Astrocyte of the cerebellum (primary cell): ENCODE results near the gene MFSD6.

ENCODE experiments used
- DNase-seq: peaks from one replicate; pipeline ENCODE4 v3.0.0-alpha.2; 2011; ENCODE audit warnings: low read depth
- H3K4me3 ChIP-seq: 2 replicates; pipeline ENCODE4 v1.5.1; 2011; ENCODE audit warnings: mild to moderate bottlenecking, low read depth, low read length, moderate library complexity
- in situ Hi-C: cut with HindIII; loops from 2 replicates; pipeline ENCODE4 v1.10.0; 2017; ENCODE audit warnings: low sequenced_read_pairs
- TF ChIP-seq, protein P1 (sequence below): IDR thresholded peaks from 2 replicates; pipeline ENCODE4 v1.5.1; 2012; ENCODE audit warnings: low read length, low read depth, moderate library complexity, mild to moderate bottlenecking; ENCODE audit errors: missing control alignments

Gene MFSD6

DNA sequence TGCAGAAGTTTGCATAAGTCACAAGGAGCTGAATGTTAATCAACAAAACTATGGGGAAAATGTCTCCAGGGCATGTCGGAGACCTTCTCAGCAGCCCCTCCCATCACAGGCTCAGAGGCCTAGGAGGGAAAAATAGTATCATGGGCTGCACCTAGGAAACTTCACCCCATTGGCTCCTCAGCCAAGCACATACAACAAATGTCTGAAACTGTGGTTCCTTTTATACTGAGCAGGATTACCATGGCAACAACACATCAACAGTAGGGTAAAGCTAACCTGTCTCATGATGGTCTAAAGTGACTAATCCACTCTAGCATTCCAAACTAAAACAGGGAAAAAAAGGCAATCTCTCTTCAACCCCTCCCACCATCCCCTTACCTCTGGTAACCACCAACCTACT lies 129.6 kb downstream of the MFSD6 start:
- no peak overlapping the region for H3K4me3 ChIP-seq
- TF ChIP-seq, protein P1, sequence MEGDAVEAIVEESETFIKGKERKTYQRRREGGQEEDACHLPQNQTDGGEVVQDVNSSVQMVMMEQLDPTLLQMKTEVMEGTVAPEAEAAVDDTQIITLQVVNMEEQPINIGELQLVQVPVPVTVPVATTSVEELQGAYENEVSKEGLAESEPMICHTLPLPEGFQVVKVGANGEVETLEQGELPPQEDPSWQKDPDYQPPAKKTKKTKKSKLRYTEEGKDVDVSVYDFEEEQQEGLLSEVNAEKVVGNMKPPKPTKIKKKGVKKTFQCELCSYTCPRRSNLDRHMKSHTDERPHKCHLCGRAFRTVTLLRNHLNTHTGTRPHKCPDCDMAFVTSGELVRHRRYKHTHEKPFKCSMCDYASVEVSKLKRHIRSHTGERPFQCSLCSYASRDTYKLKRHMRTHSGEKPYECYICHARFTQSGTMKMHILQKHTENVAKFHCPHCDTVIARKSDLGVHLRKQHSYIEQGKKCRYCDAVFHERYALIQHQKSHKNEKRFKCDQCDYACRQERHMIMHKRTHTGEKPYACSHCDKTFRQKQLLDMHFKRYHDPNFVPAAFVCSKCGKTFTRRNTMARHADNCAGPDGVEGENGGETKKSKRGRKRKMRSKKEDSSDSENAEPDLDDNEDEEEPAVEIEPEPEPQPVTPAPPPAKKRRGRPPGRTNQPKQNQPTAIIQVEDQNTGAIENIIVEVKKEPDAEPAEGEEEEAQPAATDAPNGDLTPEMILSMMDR, result no peak
- no peak for DNase-seq
- in situ Hi-C loops, result no loop called here

DNA sequence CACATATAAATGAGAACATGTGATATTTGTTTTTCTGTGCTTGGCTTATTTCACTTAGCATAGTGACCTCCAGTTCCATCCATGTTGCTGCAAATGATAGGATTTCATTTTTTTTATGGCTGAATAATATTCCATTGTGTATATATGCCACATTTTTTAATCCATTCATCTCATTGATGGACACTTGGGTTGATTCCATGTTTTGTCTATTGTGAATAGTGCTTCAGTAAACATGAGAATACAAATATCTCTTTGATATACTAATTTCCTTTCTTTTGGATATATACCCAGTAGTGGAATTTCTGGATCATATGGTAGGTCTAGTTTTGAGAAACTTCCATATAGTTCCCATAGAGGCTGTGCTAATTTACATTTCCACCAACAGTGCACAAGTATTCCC lies 130.0 kb downstream of the MFSD6 start:
- no peak for DNase-seq
- in situ Hi-C loops, result no loop called here
- H3K4me3 ChIP-seq, result no peak overlapping the region
- TF ChIP-seq, protein P1, result no peak

DNA sequence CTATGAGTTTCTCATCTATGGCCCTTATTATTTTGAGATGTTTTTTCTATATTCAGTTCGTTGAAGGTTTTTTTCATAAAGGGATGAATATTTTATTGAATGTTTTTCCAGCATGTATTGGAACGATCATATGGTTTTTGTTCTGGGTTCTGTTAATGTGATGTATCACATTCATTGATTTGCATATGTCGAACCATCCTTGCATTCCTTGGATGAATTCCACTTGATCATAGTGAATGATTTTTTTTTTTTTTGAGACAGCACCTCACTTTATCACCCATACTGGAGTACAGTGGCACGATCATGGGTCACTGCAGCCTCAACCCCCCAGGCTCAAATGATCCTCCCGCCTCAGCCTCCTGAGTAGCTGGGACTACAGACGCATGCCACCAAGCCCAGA lies 131.9 kb downstream of the MFSD6 start:
- TF ChIP-seq, protein P1, result no peak
- in situ Hi-C loops, result no loop called here
- H3K4me3 ChIP-seq, result no peak overlapping the region
- DNase-seq, result no peak

DNA sequence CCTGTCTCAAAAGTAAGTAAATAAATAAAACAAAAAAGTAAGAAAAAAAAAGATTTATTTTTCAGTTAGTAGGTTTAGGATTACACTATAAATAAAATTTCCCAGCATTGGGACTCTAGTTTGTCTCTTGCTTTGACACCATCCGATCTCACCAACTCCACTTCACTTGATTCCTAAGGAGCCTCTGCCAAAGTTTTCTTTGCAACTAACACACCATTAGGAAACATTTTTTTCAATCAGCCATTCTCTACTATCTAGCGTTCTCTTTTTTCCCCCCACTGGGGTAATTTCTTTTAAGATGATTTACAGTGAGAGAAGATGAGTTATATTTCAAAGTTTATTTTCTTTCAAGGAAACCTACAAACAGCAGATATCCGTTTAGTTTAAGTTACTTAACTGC lies 136.9 kb downstream of the MFSD6 start:
- TF ChIP-seq, protein P1, result no peak
- DNase-seq, result no peak
- in situ Hi-C loops, result no loop called here
- H3K4me3 ChIP-seq, result no peak overlapping the region

DNA sequence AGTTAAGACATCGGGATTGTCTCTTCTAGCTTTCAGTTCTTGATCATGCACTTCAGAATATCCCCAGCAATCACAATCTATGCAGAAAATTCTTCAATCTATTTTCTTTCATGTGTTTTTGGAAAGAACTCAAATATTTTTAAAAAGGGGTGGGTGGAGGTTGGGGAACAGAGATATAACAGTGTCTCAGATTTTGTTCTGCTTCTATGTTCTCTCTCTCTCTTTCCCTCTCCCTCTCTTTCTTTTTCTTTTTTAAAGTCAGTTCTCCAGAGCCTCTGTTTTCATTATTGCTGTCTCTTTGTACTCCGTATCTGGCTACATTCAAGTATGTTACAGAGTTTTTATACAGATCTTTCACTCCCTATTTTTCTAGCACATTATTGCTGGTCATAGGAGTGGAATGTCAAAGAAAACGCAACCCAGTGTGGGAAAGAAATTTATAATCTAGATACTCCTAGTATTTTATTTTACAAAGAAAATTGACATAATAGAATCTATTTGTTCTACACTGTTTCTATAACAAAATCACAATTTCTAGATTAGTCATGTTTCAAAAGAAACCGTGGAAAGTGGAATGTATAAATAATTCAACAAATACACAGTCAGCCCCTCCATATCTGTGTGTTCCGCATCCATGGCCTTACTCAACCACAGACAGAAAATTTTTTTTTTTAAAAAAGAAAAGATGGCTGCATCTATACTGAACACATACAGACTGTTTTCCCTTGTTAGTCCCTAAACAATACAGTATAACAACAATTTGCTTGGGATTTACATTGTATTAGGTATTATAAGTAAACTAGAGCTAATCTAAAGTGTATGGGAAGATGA lies 137.6 kb downstream of the MFSD6 start:
- no peak overlapping the region for H3K4me3 ChIP-seq
- in situ Hi-C loops, result no loop called here
- TF ChIP-seq, protein P1, result no peak
- no peak for DNase-seq

DNA sequence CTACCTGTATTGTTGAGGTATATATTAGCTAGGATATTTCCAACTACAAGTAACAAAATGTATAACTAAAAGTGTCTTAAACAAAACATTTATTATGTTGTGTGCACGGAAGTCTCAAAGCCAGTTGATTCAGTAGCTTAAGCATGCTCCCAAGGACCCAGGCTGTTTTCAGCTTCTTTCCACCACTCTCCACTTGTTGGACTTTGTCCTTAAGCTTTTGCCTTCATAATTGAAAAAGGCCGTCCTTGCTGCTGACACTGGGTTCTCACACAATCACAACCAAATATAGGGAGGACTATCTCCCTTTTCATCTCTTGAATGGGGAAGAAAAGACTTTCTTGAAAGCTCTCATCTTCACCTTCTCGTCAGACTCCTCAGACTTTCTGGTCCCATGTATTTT lies 138.6 kb downstream of the MFSD6 start:
- DNase-seq, result no peak
- TF ChIP-seq, protein P1, result no peak
- in situ Hi-C loops, result no loop called here
- no peak overlapping the region for H3K4me3 ChIP-seq
